Psoas muscle (tissue), 8 donors: Measurements from ENCODE around the gene PCBP3. TPM values are rescaled to one million over a fixed set of nuclear protein-coding genes. Genes with fewer than 3 reads are reported as not detected.

ENCODE experiments used
- ATAC-seq, 4 donors: fragments of 200-7000 bp; cut with Tn5 transposase; one replicate each; pipeline ENCODE4 v1.9.1; 2020; ENCODE audit warnings: moderate library complexity in 3 of 4, mild to moderate bottlenecking in 2 of 4
- DNase-seq, 2 donors: peaks; one replicate each; pipeline ENCODE4 v3.0.0-alpha.2; 2020
- H3K27ac ChIP-seq: fragments of 200-600 bp; one replicate; pipeline ENCODE4 v1.8.0; 2022
- H3K27me3 ChIP-seq, 3 donors: fragments of 200-600 bp in 1 of 3; one replicate each; pipeline versions ENCODE4 v1.6.1 to v1.8.0; 2013 to 2022; ENCODE audit warnings: low read length in 2 of 3, mild to moderate bottlenecking in 2 of 3, moderate library complexity in 1 of 3; ENCODE audit not compliant: insufficient read depth in 3 of 3
- H3K36me3 ChIP-seq, 2 donors: fragments of 200-600 bp in 1 of 2; one replicate each; pipeline versions ENCODE4 v1.6.1 to v1.8.0; 2013 to 2022; ENCODE audit warnings: low read depth in 1 of 2, mild to moderate bottlenecking in 1 of 2, moderate library complexity in 1 of 2; ENCODE audit not compliant: insufficient read depth in 1 of 2
- H3K4me1 ChIP-seq: fragments of 200-600 bp; one replicate; pipeline ENCODE4 v1.8.0; 2022
- H3K4me3 ChIP-seq: fragments of 200-600 bp; one replicate; pipeline ENCODE4 v1.8.0; 2022; ENCODE audit warnings: mild to moderate bottlenecking
- H3K9me3 ChIP-seq: fragments of 200-600 bp; one replicate; pipeline ENCODE4 v1.8.0; 2022
- WGBS, 3 donors: extraction: QIAGEN DNeasy Blood & Tissue Kit; methylation state at CpG; one replicate each; pipeline versions ENCODE4 v1.1.6 to v1.1.7; 2013; 5-methylcytosine and 5-hydroxymethylcytosine counted together
- intact Hi-C, 2 donors: fragments of 100-400 bp; cut with DNase I; formaldehyde crosslinking; loops; one replicate each; pipeline versions ENCODE4 v1.11.0 to v1.14.2; 2022
- polyA plus RNA-seq, 3 donors: library from polyadenylated mRNA; stranded (reverse); fragments of 200-250 nt; gene quantifications; one replicate each; pipeline ENCODE4 v1.2.3, GENCODE V29; 2013
- total RNA-seq, 4 donors: library from RNA; stranded (reverse); fragmentation: NEBNext Ultra II Directional in 2 of 4; extraction: Animal tissue kit (Norgen Biotek cat#: 25700) in 2 of 4; gene quantifications; one replicate each; pipeline versions ENCODE4 v1.2.1 to v1.2.4, GENCODE V29; 2021 to 2023
- TF ChIP-seq, protein P1 (sequence below): fragments of 200-600 bp; IDR thresholded peaks from one replicate; pipeline ENCODE4 v1.8.0; 2022; ENCODE audit warnings: antibody characterized with exemption
- donor health status: healthy with polysubstance abuse.
- donor health status: DM: no; HTN: no; CAD: no; lungs with moderate emphysema.
- donor health status: Bipolar disorder and iron deficiency.
- donor health status: healthy.
- donor health status: DM: yes; HTN: yes; CAD: no.
- donor health status: DM: no; HTN: no; CAD: no.
- donor health status: DM: no; HTN: no; CAD: no.
- donor health status: DM: yes; HTN: yes; CAD: no.

The PCBP3 gene
- total and polyA plus RNA-seq, 7 donors, result 0.10 to 0.91 (median 0.33) TPM; not detected in 1

DNA sequence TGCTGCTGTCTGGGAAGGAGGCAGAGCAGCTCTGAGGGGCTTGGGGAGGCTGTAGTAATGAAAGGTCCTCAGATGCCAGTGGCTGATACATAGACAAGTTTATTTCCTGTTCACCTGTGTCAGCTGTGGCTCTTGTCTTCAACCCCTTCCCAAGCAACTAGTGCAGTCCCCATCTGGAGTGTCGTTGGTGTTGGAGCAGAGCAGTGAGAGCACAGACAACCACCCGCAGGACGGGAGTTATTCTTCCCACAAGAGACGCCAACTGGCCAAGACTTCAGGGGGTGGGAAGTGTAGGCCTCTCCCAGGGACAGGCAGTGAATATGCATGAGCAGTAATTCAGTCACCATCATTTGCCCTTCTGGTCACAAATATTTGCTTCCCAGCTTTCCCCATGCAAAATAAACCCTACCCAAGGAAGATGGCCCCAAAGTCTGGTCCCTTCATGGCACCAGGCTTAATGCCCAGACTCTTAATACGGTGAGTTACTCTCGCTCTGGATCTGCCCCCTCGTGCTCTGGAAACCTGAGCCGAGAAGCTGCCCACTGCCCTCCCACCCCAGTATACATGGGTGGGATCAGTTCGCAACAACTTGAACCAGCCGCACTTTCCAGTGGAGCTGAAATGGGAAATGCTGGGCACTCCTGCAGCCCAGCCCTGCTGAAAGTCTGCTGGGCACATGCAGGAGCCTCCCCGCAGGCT lies 184.5 kb downstream of the PCBP3 start:
- TF ChIP-seq, protein P1, sequence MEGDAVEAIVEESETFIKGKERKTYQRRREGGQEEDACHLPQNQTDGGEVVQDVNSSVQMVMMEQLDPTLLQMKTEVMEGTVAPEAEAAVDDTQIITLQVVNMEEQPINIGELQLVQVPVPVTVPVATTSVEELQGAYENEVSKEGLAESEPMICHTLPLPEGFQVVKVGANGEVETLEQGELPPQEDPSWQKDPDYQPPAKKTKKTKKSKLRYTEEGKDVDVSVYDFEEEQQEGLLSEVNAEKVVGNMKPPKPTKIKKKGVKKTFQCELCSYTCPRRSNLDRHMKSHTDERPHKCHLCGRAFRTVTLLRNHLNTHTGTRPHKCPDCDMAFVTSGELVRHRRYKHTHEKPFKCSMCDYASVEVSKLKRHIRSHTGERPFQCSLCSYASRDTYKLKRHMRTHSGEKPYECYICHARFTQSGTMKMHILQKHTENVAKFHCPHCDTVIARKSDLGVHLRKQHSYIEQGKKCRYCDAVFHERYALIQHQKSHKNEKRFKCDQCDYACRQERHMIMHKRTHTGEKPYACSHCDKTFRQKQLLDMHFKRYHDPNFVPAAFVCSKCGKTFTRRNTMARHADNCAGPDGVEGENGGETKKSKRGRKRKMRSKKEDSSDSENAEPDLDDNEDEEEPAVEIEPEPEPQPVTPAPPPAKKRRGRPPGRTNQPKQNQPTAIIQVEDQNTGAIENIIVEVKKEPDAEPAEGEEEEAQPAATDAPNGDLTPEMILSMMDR, result no peak
- DNase-seq (no peak), ATAC-seq (no peak)
- WGBS, 3 donors, result 67 to 75% (median 71%) methylated on average over 11 of the region's 11 CpGs
- no peaks in the 10 kb centered on the region for H3K4me1 ChIP-seq
- intact Hi-C loops, result loop anchor here in 1 of 2 donors (10.0 kb wide), 1 partner anchor 533 kb away; no protein-coding TSS in a partner anchor
- H3K27ac ChIP-seq, result no peak overlapping the region
- H3K36me3 ChIP-seq, result no peaks in the 10 kb centered on the region
- H3K9me3 ChIP-seq, result no peaks in the 10 kb centered on the region
- peaks cover 0 to 20% (median 9%) of the 10 kb centered on the region in 3 donors for H3K27me3 ChIP-seq
- H3K4me3 ChIP-seq, result no peak overlapping the region

GRCh38 chr21:45828580-45829570 lies 185.3 kb downstream of the PCBP3 start:
- intact Hi-C loops, result loop anchor here in 1 of 2 donors (10.0 kb wide), 1 partner anchor 534 kb away; no protein-coding TSS in a partner anchor
- 85 to 88% (median 86%) methylated on average over 26 of the region's 26 CpGs for WGBS, 3 donors
- no peak overlapping the region for H3K27ac ChIP-seq
- TF ChIP-seq, protein P1, result no peak
- peaks cover 0 to 17% (median 9%) of the 10 kb centered on the region in 3 donors for H3K27me3 ChIP-seq
- H3K4me1 ChIP-seq, result no peaks in the 10 kb centered on the region
- DNase-seq (no peak), ATAC-seq (no peak)
- H3K4me3 ChIP-seq, result no peak overlapping the region
- H3K36me3 ChIP-seq, result no peaks in the 10 kb centered on the region
- H3K9me3 ChIP-seq, result no peaks in the 10 kb centered on the region

GRCh38 chr21:45829668-45830067 lies 186.1 kb downstream of the PCBP3 start:
- no peak overlapping the region for H3K4me3 ChIP-seq
- H3K36me3 ChIP-seq, result no peaks in the 10 kb centered on the region
- TF ChIP-seq, protein P1, result no peak
- H3K27ac ChIP-seq, result no peak overlapping the region
- DNase-seq, result no peak
- 83 to 88% (median 84%) methylated on average over 7 of the region's 7 CpGs for WGBS, 3 donors
- no peak for ATAC-seq
- no peaks in the 10 kb centered on the region for H3K4me1 ChIP-seq
- intact Hi-C loops, result loop anchor here in 1 of 2 donors (10.0 kb wide), 1 partner anchor 535 kb away; no protein-coding TSS in a partner anchor
- peaks cover 0 to 19% (median 6%) of the 10 kb centered on the region in 3 donors for H3K27me3 ChIP-seq
- H3K9me3 ChIP-seq, result no peaks in the 10 kb centered on the region

DNA sequence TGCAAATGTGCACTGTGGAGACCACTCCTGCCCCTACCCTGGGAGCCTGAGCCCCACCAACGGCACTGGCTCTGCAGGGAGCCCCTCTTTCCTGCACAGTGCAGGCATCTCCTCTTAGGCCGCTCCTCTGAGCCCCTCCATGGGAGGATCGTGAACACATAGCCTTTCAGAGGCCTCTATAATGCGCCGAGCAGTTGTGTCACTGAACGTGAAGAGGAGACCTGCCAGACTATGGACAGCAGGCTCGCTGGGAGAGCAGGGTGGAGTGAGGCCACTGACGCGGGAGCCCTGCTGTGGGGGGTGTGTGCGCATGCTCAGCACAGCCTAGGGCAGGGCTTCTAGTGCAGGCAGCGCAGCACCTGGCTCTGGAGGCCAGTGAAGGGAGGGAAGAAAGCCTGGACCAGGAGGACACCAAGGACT lies 186.7 kb downstream of the PCBP3 start:
- WGBS, 3 donors, result 66 to 78% (median 69%) methylated on average over 11 of the region's 11 CpGs
- intact Hi-C loops, result no loop called here
- TF ChIP-seq, protein P1, result no peak

More for the DNA sequence above, 186.7 kb downstream of the PCBP3 start:
- Histone ChIP-seq H3K36me3 (no peaks in the 10 kb centered on the region), H3K4me3 (no peak overlapping the region), H3K9me3 (no peaks in the 10 kb centered on the region), H3K4me1 (no peaks in the 10 kb centered on the region), H3K27ac (no peak overlapping the region), H3K27me3 (peaks cover 0 to 16% (median 6%) of the 10 kb centered on the region in 3 donors)
- DNase-seq (no peak), ATAC-seq (no peak)
